SIG-M5 (cell line): ENCODE data around the gene STXBP5.
A peak's percentile ranks its signal among the peaks of the same experiment; 100 is the strongest.

ENCODE experiments used
- DNase-seq: peaks from one replicate; lab custom pipeline; 2025; lab: John Stamatoyannopoulos, UW

The STXBP5 gene

DNA sequence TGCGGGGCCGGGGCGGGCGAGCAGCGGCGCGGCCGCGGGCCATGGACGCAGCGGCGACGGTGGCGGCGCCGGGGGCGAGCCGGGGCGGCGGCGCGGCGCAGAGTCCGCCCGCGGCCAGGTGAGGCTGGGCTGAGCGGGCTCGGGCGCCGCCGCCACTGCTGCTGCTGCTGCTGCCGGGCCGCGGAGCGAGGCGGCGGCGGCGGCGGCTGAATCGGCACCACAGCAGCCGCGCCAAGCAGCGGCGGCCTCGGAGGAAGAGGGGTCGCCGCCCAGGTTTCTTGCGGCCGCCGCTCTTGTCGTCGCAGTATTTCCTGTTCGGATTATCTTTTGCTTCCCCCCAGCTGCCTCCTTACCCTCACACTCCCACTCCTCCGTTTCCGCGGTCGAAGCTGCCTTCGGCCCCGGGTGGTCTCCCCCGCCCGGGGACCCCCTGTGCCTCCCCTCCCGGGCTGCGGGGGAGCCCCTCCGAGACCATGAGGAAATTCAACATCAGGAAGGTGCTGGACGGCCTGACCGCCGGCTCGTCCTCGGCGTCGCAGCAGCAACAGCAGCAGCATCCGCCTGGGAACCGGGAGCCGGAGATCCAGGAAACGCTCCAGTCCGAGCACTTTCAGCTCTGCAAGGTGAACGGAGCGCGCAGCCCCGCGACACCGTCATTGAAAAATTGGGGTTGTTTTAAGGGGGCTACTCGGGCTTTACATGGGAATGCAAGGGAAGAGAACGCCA is at the start of gene STXBP5:
TSS of gene STXBP5 (plus strand) at position 358 of the 726 bp plus-strand sequence. CDS start at position 474, 116 bp downstream.
- DNase-seq, result no peak

- DNase-seq, result no peak
These were observed 49.8 kb upstream of the STXBP5 start for GRCh38 chr6:147154454-147154853.

DNA sequence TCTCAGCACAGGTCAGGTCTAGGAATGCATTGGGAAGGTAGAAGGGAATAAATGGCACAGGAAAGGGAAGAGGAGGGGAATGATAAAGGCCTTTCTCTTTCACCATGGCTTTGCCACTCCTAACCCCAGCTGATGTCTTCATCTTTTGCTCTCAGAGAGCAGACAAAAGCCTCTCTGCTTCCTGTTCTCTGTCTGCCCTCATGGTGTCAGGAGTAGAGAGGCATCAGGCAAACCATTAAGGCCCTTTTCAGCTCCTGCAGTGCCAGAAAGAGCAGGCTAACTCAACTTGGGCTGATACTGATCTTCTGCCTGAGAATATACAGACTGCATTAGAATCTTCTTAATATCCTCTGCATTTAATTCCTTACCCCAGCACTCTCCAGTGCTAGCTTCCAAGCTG is 48.0 kb upstream of the STXBP5 start:
- DNase-seq, result no peak

DNA sequence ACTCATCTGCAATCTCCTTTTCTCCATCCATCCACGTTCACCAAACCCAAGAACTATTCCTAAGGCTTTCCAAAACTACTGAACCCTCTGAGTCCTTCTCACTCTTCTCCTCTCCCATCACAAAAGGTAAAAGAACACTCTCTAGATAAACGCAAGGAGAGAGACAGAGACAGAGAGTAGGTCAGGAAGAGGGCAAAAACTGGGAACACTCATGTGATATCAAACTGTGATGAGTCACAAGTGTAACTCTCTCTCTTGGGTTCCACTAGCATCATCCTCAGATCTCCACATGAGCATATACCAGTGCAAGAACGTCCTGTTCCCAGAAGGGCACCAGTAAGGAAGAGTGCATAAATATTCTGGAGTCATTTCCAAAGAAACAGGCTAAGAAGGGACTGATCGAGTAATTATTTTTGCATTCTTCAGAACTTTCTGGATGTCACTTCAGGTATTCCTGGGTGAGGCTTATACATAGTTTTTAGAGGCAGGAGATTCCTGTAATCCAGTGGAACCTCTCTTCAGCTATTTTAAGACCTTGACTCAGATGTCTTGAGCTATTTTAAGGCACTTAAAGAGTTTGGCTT is 47.3 kb upstream of the STXBP5 start:
- no peak for DNase-seq

DNA sequence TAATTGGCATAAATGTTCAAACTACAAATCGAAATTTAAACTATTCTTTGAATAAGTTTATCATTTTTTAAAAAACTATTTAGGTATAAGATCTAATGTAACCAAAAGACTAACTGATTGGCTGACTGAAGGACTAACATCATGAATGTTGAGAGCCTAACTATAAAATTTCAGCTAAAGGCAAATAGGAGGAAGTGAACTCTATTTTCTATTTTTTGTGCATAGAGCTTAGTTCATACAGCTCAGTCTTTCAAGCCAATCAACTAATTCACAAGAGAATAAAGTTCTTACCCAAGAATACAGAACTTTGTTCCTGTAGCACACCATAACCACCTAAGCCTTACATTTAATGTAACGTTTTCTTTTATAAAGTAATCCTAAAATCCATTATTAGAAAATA is 46.3 kb upstream of the STXBP5 start:
- DNase-seq, result no peak

DNA sequence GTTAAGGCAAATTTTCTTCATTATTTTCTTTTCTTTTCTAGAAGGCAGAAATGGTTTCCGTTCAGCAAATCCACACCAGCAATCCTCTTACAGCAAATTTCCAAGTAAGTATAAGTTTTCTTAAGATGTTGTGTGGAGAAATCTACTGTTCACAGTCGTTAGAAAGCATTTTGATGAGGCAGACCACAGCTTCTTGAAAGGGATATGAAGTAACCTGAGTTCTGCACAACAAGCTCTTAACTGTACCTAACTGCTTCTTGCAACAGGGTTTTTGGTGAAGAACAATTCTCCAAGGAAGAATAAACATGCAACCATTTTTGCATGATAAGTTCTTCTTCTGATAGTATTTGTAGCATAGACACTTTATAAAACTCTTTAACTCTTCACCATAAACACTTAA is 45.3 kb upstream of the STXBP5 start:
- peak; percentile 8 for DNase-seq

DNA sequence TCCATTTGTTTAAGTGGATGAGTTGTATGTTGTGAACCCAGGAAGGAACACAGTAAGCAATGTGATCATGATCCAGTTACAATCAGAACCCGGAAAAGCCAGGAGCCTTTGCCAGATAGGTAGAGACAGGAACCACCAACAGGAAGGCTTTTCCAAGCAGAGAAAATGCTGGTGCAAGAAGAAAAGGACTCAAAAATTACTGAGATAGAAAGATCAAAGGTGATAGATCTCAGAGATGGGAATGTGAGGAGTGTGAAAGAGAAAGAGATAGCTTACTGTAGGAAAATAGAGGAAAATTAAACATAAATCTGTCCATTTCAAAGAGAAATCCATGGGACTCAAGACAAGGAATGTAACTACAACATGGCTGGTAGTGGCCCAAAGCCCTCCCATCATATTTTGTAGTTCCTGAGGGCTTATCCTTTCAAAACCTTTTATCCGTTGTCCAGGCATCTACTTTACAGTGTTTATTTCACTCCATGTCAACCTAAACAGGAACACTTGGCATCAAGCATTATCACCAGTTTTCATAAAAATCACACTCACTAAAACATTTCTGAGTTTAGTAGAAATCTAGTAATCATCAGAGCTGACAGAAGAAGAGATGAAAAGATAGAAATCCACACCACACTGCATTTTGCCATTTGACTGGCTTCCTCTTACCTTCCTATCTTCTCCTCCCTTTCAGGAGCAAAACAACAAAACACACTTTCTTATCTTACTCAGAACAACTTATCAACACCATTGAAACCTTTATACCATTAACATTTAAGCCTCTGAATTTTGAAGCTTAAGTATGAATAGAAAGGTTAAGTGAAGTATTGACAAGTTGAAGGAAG is 44.5 kb upstream of the STXBP5 start:
- DNase-seq, result no peak

- DNase-seq, result no peak
These were observed 43.6 kb upstream of the STXBP5 start for GRCh38 chr6:147160593-147160992.

DNA sequence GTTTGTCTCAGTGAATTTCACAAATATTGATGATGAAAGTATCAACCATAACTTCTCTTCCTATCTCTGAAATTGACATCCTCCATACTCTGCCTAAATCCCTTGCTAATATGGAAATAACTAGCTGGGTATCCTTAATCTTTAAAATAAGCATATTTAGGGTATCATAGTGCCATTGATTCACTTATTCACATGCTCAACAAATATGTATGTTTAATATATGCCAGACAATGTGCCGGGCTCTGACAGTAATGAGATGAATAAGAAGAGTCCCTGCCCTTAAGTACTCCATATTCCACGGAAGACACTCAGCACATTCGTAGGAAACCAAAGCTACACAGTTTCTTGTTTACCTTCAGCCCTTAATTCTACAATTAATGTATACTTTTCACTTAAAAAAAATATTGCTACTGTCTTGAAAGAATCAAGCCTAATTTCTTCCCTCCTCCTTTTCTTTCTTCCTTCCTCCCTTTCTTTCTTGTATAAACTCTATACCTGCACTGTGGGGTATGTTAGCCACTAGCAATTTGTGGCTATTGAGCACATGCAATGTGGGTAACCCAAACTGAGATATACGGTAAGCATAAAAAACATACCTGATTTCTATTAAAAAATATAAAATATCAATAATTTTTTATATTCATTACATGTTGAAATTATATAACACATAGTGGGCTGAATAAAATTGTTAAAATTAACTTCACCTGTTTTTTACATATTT is 42.8 kb upstream of the STXBP5 start:
- no peak for DNase-seq

DNA sequence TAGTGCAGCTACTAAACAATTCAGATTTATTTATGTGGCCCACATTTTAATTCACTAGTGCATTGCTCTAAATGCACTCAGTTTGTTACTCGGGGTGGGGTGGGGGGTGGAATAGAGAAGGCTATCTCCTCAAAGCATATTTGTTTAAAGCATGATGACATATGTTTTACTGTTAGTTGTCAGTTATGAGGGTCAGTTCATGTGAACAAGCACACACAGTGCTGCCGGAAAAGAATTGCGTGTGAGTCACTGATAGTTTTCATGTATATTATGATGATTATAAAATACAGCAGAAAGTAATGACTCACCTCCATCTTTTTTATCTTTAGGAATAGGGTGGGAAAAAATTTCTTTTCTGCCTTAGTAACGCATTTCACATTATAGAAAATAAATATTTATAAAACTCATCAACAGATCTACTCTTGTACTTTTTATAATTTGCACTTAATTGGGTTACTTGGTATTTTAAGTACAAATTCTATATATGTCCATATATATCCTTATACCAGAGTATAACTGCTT is 42.2 kb upstream of the STXBP5 start:
- no peak for DNase-seq

DNA sequence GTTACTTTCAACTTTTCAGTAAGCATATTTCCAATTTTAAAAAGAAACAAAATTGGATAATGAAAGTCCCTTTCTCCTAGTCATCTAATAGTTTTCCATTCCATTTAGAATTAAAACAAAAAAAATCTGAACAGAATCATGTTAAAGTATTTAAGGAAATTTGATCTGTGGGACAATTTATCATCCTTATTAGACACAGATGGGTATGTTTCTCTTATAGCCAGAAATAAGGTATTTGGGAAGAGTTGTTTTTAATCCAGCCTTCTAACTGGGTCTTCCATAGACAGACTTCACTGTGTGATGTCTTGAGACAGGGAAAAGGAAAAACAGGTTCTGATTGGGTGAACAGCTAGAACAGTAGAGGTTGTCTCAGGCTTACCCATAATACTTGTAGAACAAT is 39.5 kb upstream of the STXBP5 start:
- DNase-seq, result no peak

- no peak for DNase-seq
These were observed 37.8 kb upstream of the STXBP5 start for GRCh38 chr6:147166360-147166944.

- no peak for DNase-seq
These were observed 37.2 kb upstream of the STXBP5 start for GRCh38 chr6:147166992-147167391.

- no peak for DNase-seq
These were observed 36.4 kb upstream of the STXBP5 start for GRCh38 chr6:147167576-147168461.

- DNase-seq, result no peak
These were observed 34.7 kb upstream of the STXBP5 start for GRCh38 chr6:147169529-147169928.

- DNase-seq, result no peak
These were observed 33.9 kb upstream of the STXBP5 start for GRCh38 chr6:147170269-147170668.

- no peak for DNase-seq
These were observed 31.1 kb upstream of the STXBP5 start for GRCh38 chr6:147173140-147173539.

DNA sequence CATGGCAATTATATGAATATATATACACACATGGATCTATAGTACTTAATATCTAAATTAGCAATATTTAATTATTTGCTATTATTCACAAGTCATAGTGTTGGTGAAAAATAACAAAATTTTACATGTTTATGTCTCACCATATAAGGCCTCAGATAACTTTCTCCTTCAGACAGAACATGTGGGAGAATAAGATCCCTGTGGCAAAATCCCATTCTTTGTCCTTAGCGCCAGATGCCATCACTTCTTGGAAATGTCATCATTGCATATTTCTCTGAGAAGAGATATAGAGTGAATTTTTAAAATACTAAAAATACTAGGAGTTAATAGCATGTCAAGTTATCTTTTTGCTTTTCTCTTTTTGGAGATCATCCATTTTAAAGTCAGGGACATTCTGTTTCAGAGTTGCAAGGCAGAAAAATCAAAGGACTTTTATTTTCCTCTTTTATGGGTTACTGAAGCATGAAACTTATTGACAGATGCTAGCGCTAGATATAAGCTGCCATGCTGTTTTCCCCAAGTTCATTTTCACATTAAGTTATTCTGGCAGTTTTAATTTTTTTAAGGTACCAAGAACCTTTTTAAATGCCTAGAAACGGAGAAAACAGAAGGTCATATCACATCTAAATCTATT is 30.4 kb upstream of the STXBP5 start:
- DNase-seq, result no peak

- DNase-seq, result no peak
These were observed 27.4 kb upstream of the STXBP5 start for GRCh38 chr6:147176795-147177194.

DNA sequence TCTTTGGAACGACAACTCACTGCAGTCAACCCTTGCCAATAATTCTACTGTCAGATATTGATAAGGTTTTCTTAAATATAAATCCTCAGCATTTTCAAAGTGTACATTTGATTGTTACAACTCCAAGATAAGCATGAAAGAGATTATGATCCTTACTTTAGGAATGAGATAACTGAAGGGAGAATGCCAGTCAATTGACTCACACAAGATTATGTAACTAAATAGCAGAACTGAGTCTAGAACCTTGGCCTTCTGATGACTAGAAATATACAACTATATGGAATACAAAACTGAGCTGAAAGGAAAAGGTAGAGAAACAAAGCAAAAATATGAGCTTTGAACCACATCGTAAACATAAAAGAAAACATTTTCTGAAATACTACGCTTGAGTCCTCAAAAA is 26.9 kb upstream of the STXBP5 start:
- no peak for DNase-seq
